Vagina (tissue), 2 donors: Measurements from ENCODE around the gene MAN1A1. TPM values are rescaled to one million over a fixed set of nuclear protein-coding genes. Genes with fewer than 3 reads are reported as not detected.

Source experiments
- DNase-seq, 2 donors: peaks; one replicate each; pipeline ENCODE4 v3.0.0-alpha.2; 2017; ENCODE audit errors: extremely low spot score in 2 of 2
- H3K27ac ChIP-seq: fragments of 200-600 bp; sonication (generic); one replicate; pipeline ENCODE4 v1.5.1; 2019
- H3K27me3 ChIP-seq: fragments of 200-600 bp; sonication (generic); one replicate; pipeline ENCODE4 v1.5.1; 2019
- H3K36me3 ChIP-seq, 2 donors: fragments of 200-600 bp; sonication (generic); one replicate each; pipeline ENCODE4 v1.5.1; 2017 to 2019
- H3K4me1 ChIP-seq: fragments of 200-600 bp; sonication (generic); one replicate; pipeline ENCODE4 v1.5.1; 2019
- H3K4me3 ChIP-seq, 2 donors: fragments of 200-600 bp; sonication (generic); 1 replicate in 1 of 2; 2 replicates in 1 of 2; pipeline ENCODE4 v1.5.1; 2016 to 2019
- H3K9me3 ChIP-seq: fragments of 200-600 bp; sonication (generic); one replicate; pipeline ENCODE4 v1.5.1; 2019
- CTCF ChIP-seq, 3 experiments: fragments of 450-650 bp in 2 of 3; fragments of 200-600 bp in 1 of 3; sonication (generic) in 1 of 3; IDR thresholded peaks; one replicate each; pipeline ENCODE4 v1.5.1; 2017 to 2019; ENCODE audit warnings: antibody characterized with exemption in 3 of 3, mild to moderate bottlenecking in 2 of 3, moderate library complexity in 2 of 3
- POLR2A ChIP-seq, 2 donors: fragments of 450-650 bp; IDR thresholded peaks; one replicate each; pipeline ENCODE4 v1.6.1; 2017; ENCODE audit warnings: antibody characterized with exemption in 2 of 2, mild to moderate bottlenecking in 2 of 2, moderate library complexity in 2 of 2
- POLR2AphosphoS5 ChIP-seq, 2 donors: sonication (generic); formaldehyde crosslinking; IDR thresholded peaks; one replicate each; pipeline ENCODE4 v1.9.0; 2017; ENCODE audit warnings: antibody characterized with exemption in 2 of 2, mild to moderate bottlenecking in 2 of 2, low read depth in 1 of 2; ENCODE audit not compliant: insufficient read depth in 1 of 2
- intact Hi-C: fragments of 100-400 bp; cut with DNase I; formaldehyde crosslinking; loops from one replicate; pipeline ENCODE4 v1.15.1; 2023
- total RNA-seq: library from RNA; depleted of rRNA; stranded (reverse); fragments of >200 nt; gene quantifications from one replicate; pipeline ENCODE4 v1.2.3, GENCODE V29; 2016

The MAN1A1 gene
- total RNA-seq, 1 donor from 2014 or later: 71.2 TPM

GRCh38 chr6:119325559-119326265 lies 23.8 kb downstream of the MAN1A1 start:
- Histone ChIP-seq H3K4me1 (peaks cover 22% of the 10 kb centered on the region), H3K9me3 (no peaks in the 10 kb centered on the region), H3K4me3 (no peak overlapping the region), H3K36me3 (peaks cover 0 to 5% of the 10 kb centered on the region in 2 donors), H3K27ac (no peak overlapping the region), H3K27me3 (no peaks in the 10 kb centered on the region)
- DNase-seq: no peak
- intact Hi-C loops: no loop called here
- TF ChIP-seq CTCF (IDR thresholded peaks at IDR 0.05) (no peak), POLR2AphosphoS5 (IDR thresholded peaks at IDR 0.05; ENCODE audit: insufficient read depth in 1 of 2, low read depth in 1 of 2) (no peak), POLR2A (IDR thresholded peaks at IDR 0.05) (no peak)

- TF ChIP-seq POLR2AphosphoS5 (IDR thresholded peaks at IDR 0.05; ENCODE audit: insufficient read depth in 1 of 2, low read depth in 1 of 2) (no peak), POLR2A (IDR thresholded peaks at IDR 0.05) (no peak), CTCF (IDR thresholded peaks at IDR 0.05) (no peak)
- H3K4me1 ChIP-seq: peaks cover 20% of the 10 kb centered on the region
- intact Hi-C loops: no loop called here
- no peak overlapping the region for H3K27ac ChIP-seq
- H3K27me3 ChIP-seq: no peaks in the 10 kb centered on the region
- H3K36me3 ChIP-seq: peaks cover 0 to 5% of the 10 kb centered on the region in 2 donors
- no peak for DNase-seq
- no peak overlapping the region for H3K4me3 ChIP-seq
- H3K9me3 ChIP-seq: no peaks in the 10 kb centered on the region
Measured at GRCh38 chr6:119324718-119325117, 24.8 kb downstream of the MAN1A1 start.

- H3K4me3 ChIP-seq: no peak overlapping the region
- peaks cover 0 to 5% of the 10 kb centered on the region in 2 donors for H3K36me3 ChIP-seq
- H3K9me3 ChIP-seq: no peaks in the 10 kb centered on the region
- H3K4me1 ChIP-seq: peaks cover 13% of the 10 kb centered on the region
- H3K27ac ChIP-seq: no peak overlapping the region
- no peak for TF ChIP-seq CTCF (IDR thresholded peaks at IDR 0.05)
- TF ChIP-seq POLR2AphosphoS5 (IDR thresholded peaks at IDR 0.05; ENCODE audit: insufficient read depth in 1 of 2, low read depth in 1 of 2): no peak
- TF ChIP-seq POLR2A (IDR thresholded peaks at IDR 0.05): no peak
- H3K27me3 ChIP-seq: no peaks in the 10 kb centered on the region
- DNase-seq: no peak
- intact Hi-C loops: no loop called here
Measured at GRCh38 chr6:119323931-119324330, 25.6 kb downstream of the MAN1A1 start.

GRCh38 chr6:119323478-119323877 lies 26.1 kb downstream of the MAN1A1 start:
- no peak overlapping the region for H3K4me3 ChIP-seq
- no peaks in the 10 kb centered on the region for H3K27me3 ChIP-seq
- peaks cover 0 to 5% of the 10 kb centered on the region in 2 donors for H3K36me3 ChIP-seq
- TF ChIP-seq POLR2AphosphoS5 (IDR thresholded peaks at IDR 0.05; ENCODE audit: insufficient read depth in 1 of 2, low read depth in 1 of 2) (no peak), CTCF (IDR thresholded peaks at IDR 0.05) (no peak), POLR2A (IDR thresholded peaks at IDR 0.05) (no peak)
- intact Hi-C loops: no loop called here
- H3K4me1 ChIP-seq: peaks cover 9% of the 10 kb centered on the region
- no peaks in the 10 kb centered on the region for H3K9me3 ChIP-seq
- H3K27ac ChIP-seq: no peak overlapping the region
- no peak for DNase-seq

- H3K27ac ChIP-seq: no peak overlapping the region
- no peak overlapping the region for H3K4me3 ChIP-seq
- peaks cover 0 to 5% of the 10 kb centered on the region in 2 donors for H3K36me3 ChIP-seq
- TF ChIP-seq POLR2AphosphoS5 (IDR thresholded peaks at IDR 0.05; ENCODE audit: insufficient read depth in 1 of 2, low read depth in 1 of 2): no peak
- no peak for TF ChIP-seq POLR2A (IDR thresholded peaks at IDR 0.05)
- no peak for TF ChIP-seq CTCF (IDR thresholded peaks at IDR 0.05)
- peaks cover 2% of the 10 kb centered on the region for H3K4me1 ChIP-seq
- intact Hi-C loops: no loop called here
- no peaks in the 10 kb centered on the region for H3K9me3 ChIP-seq
- no peaks in the 10 kb centered on the region for H3K27me3 ChIP-seq
- no peak for DNase-seq
Measured at GRCh38 chr6:119322715-119323350, 26.7 kb downstream of the MAN1A1 start.
